NCI-H2107 (cell line): Measurements from ENCODE around the gene NOC3L.
"Not testable (repeated sequence)": the region's sequence is repeated elsewhere in the genome, so short reads cannot be mapped to it uniquely, and the experiment has no call there.

Experiments used
- DNase-seq: peaks from one replicate; lab custom pipeline; 2025; lab: John Stamatoyannopoulos, UW

The NOC3L gene

GRCh38 chr10:94363251-94363565 lies 469 bp upstream of the NOC3L start:
- DNase-seq: no peak

DNA sequence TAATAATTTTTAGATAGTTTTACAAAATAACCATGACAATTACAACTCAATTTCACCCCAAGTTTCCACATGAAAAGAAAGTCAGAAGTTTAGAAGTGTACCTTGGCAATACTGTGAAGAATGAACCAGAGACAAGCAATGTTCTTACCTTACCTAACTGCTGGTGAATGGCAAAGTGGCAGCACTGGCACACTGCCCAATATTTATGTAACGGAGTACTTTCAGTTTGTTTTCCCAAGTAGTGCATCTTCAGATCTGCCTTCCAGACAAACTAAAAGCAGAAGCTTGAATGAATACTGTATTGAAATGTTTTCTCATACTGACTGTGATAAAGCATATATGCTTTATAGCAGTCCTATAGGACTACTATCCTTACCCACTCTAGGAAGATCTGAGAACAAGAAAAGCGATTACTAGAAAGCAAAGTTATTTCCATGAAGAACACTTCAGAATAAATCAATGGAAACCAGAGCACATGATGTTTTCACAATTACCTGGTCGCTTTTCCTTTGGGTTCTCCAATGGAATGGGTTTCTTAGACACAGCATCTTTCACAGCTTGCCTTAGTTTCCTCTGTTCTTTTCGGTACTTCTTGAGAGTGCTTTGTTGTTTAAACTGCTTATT lies 1.5 kb downstream of the NOC3L start:
- peak; percentile 2 for DNase-seq

GRCh38 chr10:94358480-94358879 lies 4.3 kb downstream of the NOC3L start:
- DNase-seq: no peak

GRCh38 chr10:94357193-94357592 lies 5.5 kb downstream of the NOC3L start:
- DNase-seq: no peak

DNA sequence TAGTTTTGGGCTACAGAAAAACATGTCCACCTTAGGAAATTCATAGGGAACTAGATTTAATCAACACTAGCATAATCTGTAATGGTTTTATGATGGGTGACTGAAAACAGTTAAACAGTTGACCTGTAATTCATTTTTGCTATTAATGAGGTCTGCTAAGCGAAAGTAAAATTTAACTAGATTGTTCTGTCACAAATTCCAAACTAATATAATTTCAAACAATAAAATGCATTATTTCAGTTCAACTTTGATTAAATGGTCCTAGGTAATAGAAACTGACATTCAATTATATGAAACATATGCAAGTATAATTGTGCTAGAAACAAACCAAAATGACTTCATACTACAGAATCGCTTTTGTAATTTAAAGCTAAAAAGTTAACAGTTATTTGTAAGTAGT lies 6.9 kb downstream of the NOC3L start:
- DNase-seq: no peak

DNA sequence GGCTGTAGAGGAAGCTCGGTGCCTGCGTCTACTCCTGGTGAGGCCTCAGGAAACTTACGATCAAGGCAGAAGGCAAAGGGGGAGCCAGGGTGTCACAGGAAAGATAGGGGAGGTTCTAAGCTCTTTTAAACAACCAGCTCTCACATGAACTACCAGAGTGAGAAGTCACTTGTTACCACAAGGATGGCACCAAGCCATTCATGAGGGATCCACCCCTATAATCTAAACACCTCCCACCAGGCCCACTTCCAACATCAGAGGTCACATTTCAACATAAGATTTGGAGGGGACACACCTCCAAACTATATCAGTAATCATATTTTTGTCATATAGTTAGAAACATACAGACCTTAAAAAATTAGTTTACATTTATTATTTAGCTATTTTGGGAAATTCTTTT lies 9.4 kb downstream of the NOC3L start:
- DNase-seq: no peak

DNA sequence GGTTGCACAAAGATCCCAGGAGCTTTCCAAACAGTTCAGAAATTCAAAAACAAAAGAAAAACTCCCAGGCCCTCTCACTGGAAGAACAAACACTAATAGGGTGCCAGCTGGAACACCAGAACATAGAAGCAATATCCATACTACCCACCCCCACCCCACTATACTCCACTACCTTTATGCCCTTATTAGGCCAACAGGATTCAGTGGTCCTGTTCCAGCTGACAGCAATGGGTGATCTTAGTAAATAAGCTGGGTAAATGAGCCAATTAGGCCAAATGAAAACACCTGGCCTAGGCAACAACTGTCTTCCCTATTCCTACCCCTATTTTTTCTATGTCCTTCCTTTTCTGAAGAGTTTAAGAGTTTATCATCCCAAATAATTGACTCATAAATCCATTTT lies 11.7 kb downstream of the NOC3L start:
- DNase-seq: no peak

- DNase-seq: not testable (repeated sequence)
These were observed 12.2 kb downstream of the NOC3L start for GRCh38 chr10:94350500-94350899.

GRCh38 chr10:94349327-94349726 lies 13.4 kb downstream of the NOC3L start:
- no peak for DNase-seq

- DNase-seq: no peak
These were observed 18.1 kb downstream of the NOC3L start for GRCh38 chr10:94344522-94345122.

GRCh38 chr10:94343151-94343550 lies 19.6 kb downstream of the NOC3L start:
- DNase-seq: no peak

GRCh38 chr10:94334857-94335256 lies 27.9 kb downstream of the NOC3L start:
- no peak for DNase-seq

DNA sequence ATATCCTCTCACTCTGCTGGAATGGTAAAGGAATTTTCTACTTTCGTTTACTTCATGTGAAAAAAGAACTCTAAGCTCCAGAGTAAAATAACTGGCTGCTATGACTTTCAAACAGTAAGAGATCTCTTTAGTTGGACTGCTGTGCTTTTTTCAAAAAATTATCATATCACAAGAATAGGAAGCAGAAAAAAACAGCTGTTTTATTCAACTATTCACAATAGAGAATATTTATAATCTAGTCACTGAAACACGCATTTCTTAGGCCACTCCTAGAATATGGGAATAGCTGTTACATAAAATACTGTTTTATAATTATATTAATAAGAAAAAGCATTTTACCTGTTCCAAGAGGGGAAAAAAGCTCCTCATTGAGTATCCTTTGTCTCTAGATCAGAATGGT lies 29.7 kb downstream of the NOC3L start:
- DNase-seq: no peak

GRCh38 chr10:94328613-94329012 lies 34.1 kb downstream of the NOC3L start:
- DNase-seq: no peak

- no peak for DNase-seq
These were observed 35.1 kb downstream of the NOC3L start for GRCh38 chr10:94327649-94328048.

GRCh38 chr10:94324609-94325233 lies 38.0 kb downstream of the NOC3L start:
- DNase-seq: no peak

- peak; percentile 8 for DNase-seq
These were observed 42.3 kb downstream of the NOC3L start for GRCh38 chr10:94320285-94320914.

DNA sequence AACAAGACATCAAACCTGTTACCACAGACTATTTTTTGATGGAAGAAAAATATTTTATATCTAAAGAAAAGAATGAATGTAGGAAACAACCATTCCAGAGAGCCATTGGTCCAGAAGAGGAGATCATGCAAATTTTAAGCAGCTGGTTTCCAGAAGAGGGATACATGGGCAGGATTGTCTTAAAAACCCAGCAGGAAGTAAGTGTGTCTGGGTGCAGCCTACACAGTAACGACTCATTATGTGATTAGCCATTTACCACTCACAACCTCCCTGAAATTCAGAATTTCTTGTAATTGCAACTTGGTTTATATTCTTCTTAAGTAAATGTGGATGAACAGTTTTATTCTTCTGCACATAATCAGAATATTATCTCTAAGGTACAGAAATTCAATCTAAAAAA lies 46.2 kb downstream of the NOC3L start:
- DNase-seq: no peak

GRCh38 chr10:94315975-94316464 lies 46.7 kb downstream of the NOC3L start:
- no peak for DNase-seq

GRCh38 chr10:94315024-94315451 lies 47.7 kb downstream of the NOC3L start:
- DNase-seq: no peak

DNA sequence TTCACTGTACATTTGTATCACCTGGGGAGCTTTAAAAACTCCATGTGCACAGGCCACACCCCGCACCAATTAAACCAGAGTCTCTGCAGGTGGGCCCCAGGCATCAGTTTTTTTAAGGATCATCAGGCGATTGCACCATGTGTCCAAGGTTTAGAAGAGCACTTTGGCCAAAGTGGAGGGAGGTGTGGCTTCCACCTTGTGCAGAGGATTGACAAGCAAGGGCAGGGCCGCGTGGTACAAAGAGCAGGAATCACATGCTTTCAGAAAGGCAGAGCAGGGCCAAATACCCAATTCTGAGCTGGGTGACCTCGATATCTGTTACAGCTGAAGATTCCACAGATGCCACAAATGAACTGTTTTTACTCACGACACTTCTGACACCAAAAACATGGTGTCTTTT lies 52.4 kb downstream of the NOC3L start:
- DNase-seq: no peak

GRCh38 chr10:94308866-94309265 lies 53.9 kb downstream of the NOC3L start:
- DNase-seq: no peak

DNA sequence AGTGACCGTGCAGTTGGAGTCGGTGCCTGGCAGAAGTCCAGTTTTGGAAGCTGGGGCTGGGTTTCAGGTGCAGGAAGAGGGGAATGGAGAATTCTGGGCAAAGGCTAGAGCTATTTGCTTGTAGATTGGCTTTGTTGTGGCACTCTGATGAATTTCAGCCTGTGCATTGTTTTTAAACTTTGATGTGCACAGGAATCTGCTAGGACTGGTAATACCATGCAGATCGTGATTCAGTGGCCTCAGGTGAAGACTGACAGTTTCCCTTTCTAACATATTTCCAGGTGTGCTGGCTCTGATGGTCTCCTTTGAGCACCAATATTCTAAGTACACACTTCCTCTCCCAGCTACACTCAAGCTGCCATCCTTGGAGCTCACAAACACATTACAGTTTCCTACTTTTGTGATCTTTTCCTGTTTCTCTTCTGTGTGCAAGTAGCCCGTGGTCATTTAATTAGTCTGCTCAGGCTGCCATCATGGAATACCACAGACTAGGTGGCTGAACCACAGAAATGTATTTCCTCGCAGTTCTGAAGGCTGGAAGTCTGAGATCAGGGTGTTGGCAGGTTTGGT lies 55.6 kb downstream of the NOC3L start:
- no peak for DNase-seq
